Measurements from ENCODE around the gene ADI1.

Gene ADI1

GRCh38 chr2:3481736-3482362, 37.5 kb downstream of the ADI1 start:
- no peak for DNase-seq (ENCODE audit: low read depth, low spot score)

GRCh38 chr2:3481011-3481400, 38.3 kb downstream of the ADI1 start:
- no peak for DNase-seq (ENCODE audit: low read depth, low spot score)

- DNase-seq (ENCODE audit: low read depth, low spot score) = no peak
These were observed 38.9 kb downstream of the ADI1 start for GRCh38 chr2:3480352-3481010.

- DNase-seq (ENCODE audit: low read depth, low spot score) = no peak
These were observed 39.7 kb downstream of the ADI1 start for GRCh38 chr2:3479430-3480320.

- DNase-seq (ENCODE audit: low read depth, low spot score) = no peak
These were observed 40.4 kb downstream of the ADI1 start for GRCh38 chr2:3478846-3479385.

- no peak for DNase-seq (ENCODE audit: low read depth, low spot score)
These were observed 42.4 kb downstream of the ADI1 start for GRCh38 chr2:3476985-3477327.

- no peak for DNase-seq (ENCODE audit: low read depth, low spot score)
These were observed 42.9 kb downstream of the ADI1 start for GRCh38 chr2:3476321-3476984.

GRCh38 chr2:3475771-3476170, 43.6 kb downstream of the ADI1 start:
- DNase-seq (ENCODE audit: low read depth, low spot score) = no peak

- no peak for DNase-seq (ENCODE audit: low read depth, low spot score)
These were observed 46.4 kb downstream of the ADI1 start for GRCh38 chr2:3472966-3473365.

GRCh38 chr2:3472296-3472695, 47.0 kb downstream of the ADI1 start:
- no peak for DNase-seq (ENCODE audit: low read depth, low spot score)

GRCh38 chr2:3470856-3471737, 48.2 kb downstream of the ADI1 start:
- no peak for DNase-seq (ENCODE audit: low read depth, low spot score)

GRCh38 chr2:3470166-3470651, 49.1 kb downstream of the ADI1 start:
- DNase-seq (ENCODE audit: low read depth, low spot score) = no peak

- DNase-seq (ENCODE audit: low read depth, low spot score) = no peak
These were observed 49.8 kb downstream of the ADI1 start for GRCh38 chr2:3469486-3469885.

- DNase-seq (ENCODE audit: low read depth, low spot score) = no peak
These were observed 50.9 kb downstream of the ADI1 start for GRCh38 chr2:3468296-3468988.

- no peak for DNase-seq (ENCODE audit: low read depth, low spot score)
These were observed 51.7 kb downstream of the ADI1 start for GRCh38 chr2:3467654-3468053.

- DNase-seq (ENCODE audit: low read depth, low spot score) = no peak
These were observed 52.4 kb downstream of the ADI1 start for GRCh38 chr2:3466966-3467365.

GRCh38 chr2:3466482-3466863, 52.9 kb downstream of the ADI1 start:
- no peak for DNase-seq (ENCODE audit: low read depth, low spot score)

GRCh38 chr2:3465844-3466481, 53.4 kb downstream of the ADI1 start:
- no peak for DNase-seq (ENCODE audit: low read depth, low spot score)

GRCh38 chr2:3465328-3465727, 54.0 kb downstream of the ADI1 start:
- no peak for DNase-seq (ENCODE audit: low read depth, low spot score)
